ENCODE results near the gene ADARB2. TPM values are rescaled to one million over a fixed set of nuclear protein-coding genes. Genes with fewer than 3 reads are reported as not detected.

The ADARB2 gene
- total and polyA plus RNA-seq, 5 donors from 2014 or later, result 0.27 to 2.9 (median 0.69) TPM; not detected in 1

DNA sequence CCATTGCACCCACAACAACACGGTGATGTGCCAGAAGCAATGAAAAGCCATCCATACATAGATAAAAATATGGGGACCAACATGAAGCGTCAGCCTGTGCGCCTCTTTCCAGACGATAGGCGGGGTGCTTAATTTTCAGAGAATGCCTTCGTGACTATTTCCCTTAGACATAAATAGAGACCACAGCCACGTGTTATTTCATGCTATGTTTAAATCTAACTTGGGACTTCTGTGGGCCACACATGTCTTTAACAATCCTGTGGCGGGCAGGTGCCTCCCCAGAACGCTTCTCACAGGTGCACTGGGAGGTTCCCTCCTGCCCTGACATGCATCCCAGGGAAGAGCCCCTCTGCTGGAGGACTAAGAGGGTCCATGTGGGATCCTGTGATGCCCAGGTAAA, 259.7 kb downstream of the ADARB2 start:
- ATAC-seq (ENCODE audit: low read depth in 2 of 2) (no peak), DNase-seq (no peak)
- H3K4me1 Mint-ChIP-seq, result no peaks in the 10 kb centered on the region
- H3K27me3 Mint-ChIP-seq, result no peaks in the 10 kb centered on the region
- no peaks in the 10 kb centered on the region for H3K9me3 ChIP-seq (ENCODE audit: control insufficient read depth in 2 of 2, low read length in 2 of 2)
- H3K36me3 ChIP-seq (ENCODE audit: control insufficient read depth, insufficient read depth, low read length), result no peaks in the 10 kb centered on the region
- H3K27ac Mint-ChIP-seq, result no peak overlapping the region
- H3K4me3 Mint-ChIP-seq, result no peak overlapping the region
- no peaks in the 10 kb centered on the region for H3K27me3 ChIP-seq (ENCODE audit: control insufficient read depth, insufficient read depth, low read length)
- H3K36me3 Mint-ChIP-seq, result no peaks in the 10 kb centered on the region
- H3K4me3 ChIP-seq (ENCODE audit: low read depth, low read length), result no peak overlapping the region
- H3K27ac ChIP-seq (ENCODE audit: insufficient read depth, low read length, poor library complexity, severe bottlenecking), result no peak overlapping the region
- no peaks in the 10 kb centered on the region for H3K4me1 ChIP-seq (ENCODE audit: control insufficient read depth, insufficient read depth, low read length, poor library complexity, severe bottlenecking)
- H3K9me3 Mint-ChIP-seq, result peaks cover 0 to 5% (median 0%) of the 10 kb centered on the region in 7 donors

DNA sequence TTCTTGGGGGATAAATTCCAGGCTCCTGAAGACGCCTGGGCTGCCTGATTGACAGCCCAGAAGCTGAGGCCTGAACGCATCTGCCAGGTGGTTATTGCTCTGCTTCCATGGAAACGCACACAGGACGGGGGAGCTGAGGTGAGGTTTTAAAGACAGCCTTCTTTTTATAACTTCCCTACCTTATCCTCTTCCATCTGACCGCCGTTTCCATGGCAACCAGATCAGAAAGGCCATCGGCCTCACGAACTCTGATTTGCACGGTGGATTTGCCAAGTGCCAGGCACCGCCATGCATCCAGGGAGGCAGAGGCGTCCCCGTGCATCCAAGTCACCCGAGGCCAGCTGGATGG, 260.9 kb downstream of the ADARB2 start:
- Mint-ChIP-seq H3K4me3 (no peak overlapping the region), H3K36me3 (no peaks in the 10 kb centered on the region), H3K27ac (no peak overlapping the region), H3K27me3 (no peaks in the 10 kb centered on the region), H3K4me1 (no peaks in the 10 kb centered on the region), H3K9me3 (peaks cover 0 to 5% (median 0%) of the 10 kb centered on the region in 7 donors)
- no peaks in the 10 kb centered on the region for H3K27me3 ChIP-seq (ENCODE audit: control insufficient read depth, insufficient read depth, low read length)
- H3K9me3 ChIP-seq (ENCODE audit: control insufficient read depth in 2 of 2, low read length in 2 of 2), result no peaks in the 10 kb centered on the region
- no peaks in the 10 kb centered on the region for H3K4me1 ChIP-seq (ENCODE audit: control insufficient read depth, insufficient read depth, low read length, poor library complexity, severe bottlenecking)
- no peak for DNase-seq
- H3K36me3 ChIP-seq (ENCODE audit: control insufficient read depth, insufficient read depth, low read length), result no peaks in the 10 kb centered on the region
- ATAC-seq (ENCODE audit: low read depth in 2 of 2), result no peak
- H3K4me3 ChIP-seq (ENCODE audit: low read depth, low read length), result no peak overlapping the region
- no peak overlapping the region for H3K27ac ChIP-seq (ENCODE audit: insufficient read depth, low read length, poor library complexity, severe bottlenecking)

- Histone ChIP-seq H3K4me3 (ENCODE audit: low read depth, low read length) (no peak overlapping the region), H3K36me3 (ENCODE audit: control insufficient read depth, insufficient read depth, low read length) (no peaks in the 10 kb centered on the region), H3K4me1 (ENCODE audit: control insufficient read depth, insufficient read depth, low read length, poor library complexity, severe bottlenecking) (no peaks in the 10 kb centered on the region), H3K27me3 (ENCODE audit: control insufficient read depth, insufficient read depth, low read length) (no peaks in the 10 kb centered on the region), H3K9me3 (ENCODE audit: control insufficient read depth in 2 of 2, low read length in 2 of 2) (no peaks in the 10 kb centered on the region), H3K27ac (ENCODE audit: insufficient read depth, low read length, poor library complexity, severe bottlenecking) (no peak overlapping the region)
- ATAC-seq (ENCODE audit: low read depth in 2 of 2), result no peak
- H3K4me3 Mint-ChIP-seq, result no peak overlapping the region
- no peaks in the 10 kb centered on the region for H3K27me3 Mint-ChIP-seq
- H3K36me3 Mint-ChIP-seq, result no peaks in the 10 kb centered on the region
- no peak for DNase-seq
- peaks cover 0 to 5% (median 0%) of the 10 kb centered on the region in 7 donors for H3K9me3 Mint-ChIP-seq
- no peaks in the 10 kb centered on the region for H3K4me1 Mint-ChIP-seq
- no peak overlapping the region for H3K27ac Mint-ChIP-seq
These were observed 261.4 kb downstream of the ADARB2 start for GRCh38 chr10:1475771-1476454.

- peaks cover 0 to 5% (median 0%) of the 10 kb centered on the region in 7 donors for H3K9me3 Mint-ChIP-seq
- no peaks in the 10 kb centered on the region for H3K27me3 Mint-ChIP-seq
- Histone ChIP-seq H3K9me3 (ENCODE audit: control insufficient read depth in 2 of 2, low read length in 2 of 2) (no peaks in the 10 kb centered on the region), H3K4me1 (ENCODE audit: control insufficient read depth, insufficient read depth, low read length, poor library complexity, severe bottlenecking) (no peaks in the 10 kb centered on the region), H3K27me3 (ENCODE audit: control insufficient read depth, insufficient read depth, low read length) (no peaks in the 10 kb centered on the region), H3K36me3 (ENCODE audit: control insufficient read depth, insufficient read depth, low read length) (no peaks in the 10 kb centered on the region), H3K27ac (ENCODE audit: insufficient read depth, low read length, poor library complexity, severe bottlenecking) (no peak overlapping the region), H3K4me3 (ENCODE audit: low read depth, low read length) (no peak overlapping the region)
- DNase-seq, result no peak
- H3K36me3 Mint-ChIP-seq, result no peaks in the 10 kb centered on the region
- H3K4me1 Mint-ChIP-seq, result no peaks in the 10 kb centered on the region
- no peak overlapping the region for H3K27ac Mint-ChIP-seq
- no peak for ATAC-seq (ENCODE audit: low read depth in 2 of 2)
- H3K4me3 Mint-ChIP-seq, result no peak overlapping the region
These were observed 262.2 kb downstream of the ADARB2 start for GRCh38 chr10:1475098-1475591.

DNA sequence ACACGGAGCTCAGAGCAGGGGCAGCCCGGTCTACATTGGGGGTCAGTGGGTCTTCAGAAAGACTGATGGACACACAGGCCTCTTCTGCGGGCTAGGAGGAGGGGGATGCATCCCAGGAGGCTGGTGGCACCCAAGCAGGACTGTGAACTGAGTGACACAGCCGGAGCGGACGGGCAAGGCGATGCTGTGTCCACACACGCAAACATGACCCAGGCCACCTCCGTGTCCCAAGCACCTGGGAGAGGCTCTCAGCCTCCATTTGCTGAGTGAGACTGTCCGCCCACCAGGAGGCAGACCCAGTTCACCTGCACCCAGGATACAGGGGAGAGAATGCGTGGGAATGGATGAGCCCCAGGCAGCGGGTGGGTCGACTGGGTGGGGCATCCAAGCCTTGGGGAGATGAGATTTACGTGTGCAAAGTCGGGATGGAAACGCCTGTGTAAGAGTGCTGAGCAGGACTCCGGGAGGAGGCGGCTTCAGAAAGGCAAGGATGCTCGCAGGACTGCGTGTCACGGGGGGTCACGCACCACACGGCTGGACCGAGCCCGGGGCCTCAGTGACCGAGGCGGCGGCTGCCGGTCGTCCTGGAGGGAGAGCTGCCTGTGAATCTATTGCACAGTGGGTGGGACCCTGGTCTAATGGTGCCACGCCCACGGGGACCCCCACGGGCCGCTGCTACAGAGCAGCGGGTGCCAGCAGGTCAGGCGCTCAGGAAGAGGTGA, 262.8 kb downstream of the ADARB2 start:
- Histone ChIP-seq H3K27me3 (ENCODE audit: control insufficient read depth, insufficient read depth, low read length) (no peaks in the 10 kb centered on the region), H3K9me3 (ENCODE audit: control insufficient read depth in 2 of 2, low read length in 2 of 2) (no peaks in the 10 kb centered on the region), H3K36me3 (ENCODE audit: control insufficient read depth, insufficient read depth, low read length) (no peaks in the 10 kb centered on the region), H3K27ac (ENCODE audit: insufficient read depth, low read length, poor library complexity, severe bottlenecking) (no peak overlapping the region), H3K4me1 (ENCODE audit: control insufficient read depth, insufficient read depth, low read length, poor library complexity, severe bottlenecking) (no peaks in the 10 kb centered on the region), H3K4me3 (ENCODE audit: low read depth, low read length) (no peak overlapping the region)
- no peak overlapping the region for H3K27ac Mint-ChIP-seq
- no peaks in the 10 kb centered on the region for H3K27me3 Mint-ChIP-seq
- no peak for ATAC-seq (ENCODE audit: low read depth in 2 of 2)
- H3K4me1 Mint-ChIP-seq, result no peaks in the 10 kb centered on the region
- no peak for DNase-seq
- H3K4me3 Mint-ChIP-seq, result no peak overlapping the region
- peaks cover 0 to 5% (median 0%) of the 10 kb centered on the region in 7 donors for H3K9me3 Mint-ChIP-seq
- H3K36me3 Mint-ChIP-seq, result no peaks in the 10 kb centered on the region

GRCh38 chr10:1473874-1474273, 263.5 kb downstream of the ADARB2 start:
- DNase-seq (no peak), ATAC-seq (ENCODE audit: low read depth in 2 of 2) (no peak)
- Mint-ChIP-seq H3K27me3 (no peaks in the 10 kb centered on the region), H3K4me3 (no peak overlapping the region), H3K9me3 (peaks cover 0 to 5% (median 0%) of the 10 kb centered on the region in 7 donors), H3K4me1 (no peaks in the 10 kb centered on the region), H3K27ac (no peak overlapping the region), H3K36me3 (no peaks in the 10 kb centered on the region)
- Histone ChIP-seq H3K9me3 (ENCODE audit: control insufficient read depth in 2 of 2, low read length in 2 of 2) (no peaks in the 10 kb centered on the region), H3K27me3 (ENCODE audit: control insufficient read depth, insufficient read depth, low read length) (no peaks in the 10 kb centered on the region), H3K27ac (ENCODE audit: insufficient read depth, low read length, poor library complexity, severe bottlenecking) (no peak overlapping the region), H3K4me3 (ENCODE audit: low read depth, low read length) (no peak overlapping the region), H3K36me3 (ENCODE audit: control insufficient read depth, insufficient read depth, low read length) (no peaks in the 10 kb centered on the region), H3K4me1 (ENCODE audit: control insufficient read depth, insufficient read depth, low read length, poor library complexity, severe bottlenecking) (no peaks in the 10 kb centered on the region)

- no peaks in the 10 kb centered on the region for H3K4me1 ChIP-seq (ENCODE audit: control insufficient read depth, insufficient read depth, low read length, poor library complexity, severe bottlenecking)
- H3K9me3 Mint-ChIP-seq, result peaks cover 0 to 5% (median 0%) of the 10 kb centered on the region in 7 donors
- DNase-seq, result no peak
- no peaks in the 10 kb centered on the region for H3K36me3 ChIP-seq (ENCODE audit: control insufficient read depth, insufficient read depth, low read length)
- no peak for ATAC-seq (ENCODE audit: low read depth in 2 of 2)
- H3K4me3 ChIP-seq (ENCODE audit: low read depth, low read length), result no peak overlapping the region
- H3K27ac ChIP-seq (ENCODE audit: insufficient read depth, low read length, poor library complexity, severe bottlenecking), result no peak overlapping the region
- no peaks in the 10 kb centered on the region for H3K4me1 Mint-ChIP-seq
- H3K27me3 ChIP-seq (ENCODE audit: control insufficient read depth, insufficient read depth, low read length), result no peaks in the 10 kb centered on the region
- H3K27me3 Mint-ChIP-seq, result no peaks in the 10 kb centered on the region
- no peaks in the 10 kb centered on the region for H3K9me3 ChIP-seq (ENCODE audit: control insufficient read depth in 2 of 2, low read length in 2 of 2)
- no peak overlapping the region for H3K27ac Mint-ChIP-seq
- H3K4me3 Mint-ChIP-seq, result no peak overlapping the region
- H3K36me3 Mint-ChIP-seq, result no peaks in the 10 kb centered on the region
These were observed 265.0 kb downstream of the ADARB2 start for GRCh38 chr10:1472178-1472958.
